Measurements from ENCODE around the gene CPN1.

GRCh38 chr10:100024748-100025147 lies 56.9 kb downstream of the CPN1 start:
- TF ChIP-seq KAT7 (CRISPR knock-in tag; IDR thresholded peaks at IDR 0.05; ENCODE audit: borderline replicate concordance) (no peak), ETV5 (CRISPR knock-in tag; IDR thresholded peaks at IDR 0.05; ENCODE audit: low read depth) (no peak), ELF1 (tag; IDR thresholded peaks at IDR 0.05) (no peak)

Measured in K562 (cell line).